Mesendoderm (in vitro differentiated cells): Measurements from ENCODE around the gene PKP3.

Experiments
- DNase-seq: peaks from one replicate; pipeline ENCODE4 v3.0.0; 2013
- H2AK5ac ChIP-seq: 2 replicates; pipeline ENCODE4 v1.6.1; 2013; ENCODE audit warnings: low read length, inconsistent platforms
- H2BK120ac ChIP-seq: 2 replicates; pipeline ENCODE4 v1.6.1; 2013; ENCODE audit warnings: low read depth, mild to moderate bottlenecking, low read length, moderate library complexity, mixed read lengths
- H2BK15ac ChIP-seq: replicated peaks from 2 replicates; pipeline ENCODE4 v1.6.1; 2013; ENCODE audit warnings: low read depth, mild to moderate bottlenecking, moderate library complexity
- H2BK5ac ChIP-seq: 2 replicates; pipeline ENCODE4 v1.6.1; 2013; ENCODE audit warnings: low read length, inconsistent platforms
- H3K18ac ChIP-seq: 2 replicates; pipeline ENCODE4 v1.6.1; 2013; ENCODE audit warnings: mild to moderate bottlenecking, low read length, mixed read lengths
- H3K23ac ChIP-seq: one replicate; pipeline ENCODE4 v1.6.1; 2013; ENCODE audit warnings: low read length
- H3K27ac ChIP-seq: 2 replicates; pipeline ENCODE4 v1.5.1; 2013; ENCODE audit warnings: low read depth, mild to moderate bottlenecking, inconsistent platforms, low read length, moderate library complexity
- H3K27me3 ChIP-seq: 2 replicates; pipeline ENCODE4 v1.6.1; 2013; ENCODE audit warnings: low read length, control low read depth, mild to moderate bottlenecking, inconsistent platforms; ENCODE audit not compliant: insufficient read depth, poor library complexity
- H3K36me3 ChIP-seq: 2 replicates; pipeline ENCODE4 v1.6.1; 2013; ENCODE audit warnings: low read length, inconsistent platforms; ENCODE audit not compliant: control insufficient read depth, insufficient read depth
- H3K4ac ChIP-seq: one replicate; pipeline ENCODE4 v1.6.1; 2013; ENCODE audit warnings: low read depth, mild to moderate bottlenecking, low read length, moderate library complexity
- H3K4me1 ChIP-seq: 2 replicates; pipeline ENCODE4 v1.6.1; 2013; ENCODE audit warnings: low read depth, low read length, inconsistent platforms; ENCODE audit not compliant: control insufficient read depth
- H3K4me2 ChIP-seq: 2 replicates; pipeline ENCODE4 v1.6.1; 2013; ENCODE audit warnings: low read length
- H3K4me3 ChIP-seq: 2 replicates; pipeline ENCODE4 v1.5.1; 2013; ENCODE audit warnings: mild to moderate bottlenecking, low read length
- H3K56ac ChIP-seq: one replicate; pipeline ENCODE4 v1.6.1; 2013; ENCODE audit warnings: low read length
- H3K79me1 ChIP-seq: 2 replicates; pipeline ENCODE4 v1.6.1; 2013; ENCODE audit warnings: low read length, inconsistent platforms
- H3K79me2 ChIP-seq: 2 replicates; pipeline ENCODE4 v1.6.1; 2013; ENCODE audit warnings: mild to moderate bottlenecking, low read length; ENCODE audit not compliant: control insufficient read depth, insufficient read depth
- H3K9ac ChIP-seq: 2 replicates; pipeline ENCODE4 v1.6.1; 2013; ENCODE audit warnings: low read length, inconsistent platforms
- H4K5ac ChIP-seq: one replicate; pipeline ENCODE4 v1.6.1; 2013; ENCODE audit warnings: low read length
- H4K8ac ChIP-seq: one replicate; pipeline ENCODE4 v1.6.1; 2013; ENCODE audit warnings: low read depth, mild to moderate bottlenecking, control low read depth, low read length, moderate library complexity
- WGBS: extraction: QIAGEN DNeasy Blood & Tissue Kit; methylation state at CpG from one replicate; pipeline ENCODE4 v1.1.7; 2013; ENCODE audit warnings: low lambda C conversion rate, missing lambda C conversion rate; ENCODE audit not compliant: insufficient coverage; ENCODE audit errors: extremely low coverage; 5-methylcytosine and 5-hydroxymethylcytosine counted together

The PKP3 gene

GRCh38 chr11:445765-446588 is 52.0 kb downstream of the PKP3 start:
- Histone ChIP-seq H3K27me3 (no peaks in the 10 kb centered on the region), H3K23ac (no peak overlapping the region), H2BK120ac (no peak overlapping the region), H2BK5ac (no peak overlapping the region), H3K4me2 (no peak overlapping the region), H3K79me2 (peaks cover under 1% of the 10 kb centered on the region), H3K4me3 (no peak overlapping the region), H4K8ac (no peak overlapping the region), H4K5ac (no peak overlapping the region), H2AK5ac (no peak overlapping the region), H3K4ac (no peak overlapping the region), H3K56ac (no peak overlapping the region), H3K79me1 (peaks cover 4% of the 10 kb centered on the region), H3K18ac (no peak overlapping the region), H3K27ac (no peak overlapping the region), H3K9ac (no peak overlapping the region), H2BK15ac (no peak overlapping the region), H3K36me3 (no peaks in the 10 kb centered on the region), H3K4me1 (no peaks in the 10 kb centered on the region)
- WGBS: no CpG with 5 or more reads among the region's 20 CpGs
- no peak for DNase-seq

- H3K4ac ChIP-seq: no peak overlapping the region
- no peak overlapping the region for H4K8ac ChIP-seq
- no peak overlapping the region for H4K5ac ChIP-seq
- H2BK5ac ChIP-seq: no peak overlapping the region
- no peak overlapping the region for H3K4me3 ChIP-seq
- no peak overlapping the region for H3K56ac ChIP-seq
- WGBS: no CpG with 5 or more reads among the region's 7 CpGs
- H3K4me2 ChIP-seq: no peak overlapping the region
- H3K4me1 ChIP-seq: no peaks in the 10 kb centered on the region
- H3K27me3 ChIP-seq: no peaks in the 10 kb centered on the region
- H2BK15ac ChIP-seq: no peak overlapping the region
- DNase-seq: no peak
- no peaks in the 10 kb centered on the region for H3K36me3 ChIP-seq
- peaks cover 9% of the 10 kb centered on the region for H3K79me2 ChIP-seq
- no peak overlapping the region for H3K9ac ChIP-seq
- no peak overlapping the region for H3K23ac ChIP-seq
- H2BK120ac ChIP-seq: no peak overlapping the region
- peaks cover 6% of the 10 kb centered on the region for H3K79me1 ChIP-seq
- H3K18ac ChIP-seq: no peak overlapping the region
- H3K27ac ChIP-seq: no peak overlapping the region
- no peak overlapping the region for H2AK5ac ChIP-seq
Observed at GRCh38 chr11:446891-447290, 52.9 kb downstream of the PKP3 start.

- H2BK5ac ChIP-seq: peak overlapping the region; percentile 54
- WGBS: no CpG with 5 or more reads among the region's 55 CpGs
- no peak overlapping the region for H2BK15ac ChIP-seq
- H3K56ac ChIP-seq: peak overlapping the region; percentile 85
- peak overlapping the region; percentile 8 for H3K27ac ChIP-seq
- no peaks in the 10 kb centered on the region for H3K27me3 ChIP-seq
- H3K23ac ChIP-seq: no peak overlapping the region
- no peak overlapping the region for H2AK5ac ChIP-seq
- H3K4me1 ChIP-seq: no peaks in the 10 kb centered on the region
- peaks cover 1% of the 10 kb centered on the region for H3K36me3 ChIP-seq
- peak overlapping the region; percentile 65 for H3K4me3 ChIP-seq
- peaks cover 12% of the 10 kb centered on the region for H3K79me1 ChIP-seq
- H3K4me2 ChIP-seq: peak overlapping the region; percentile 48
- DNase-seq: peak; percentile 94
- peak overlapping the region; percentile 83 for H3K9ac ChIP-seq
- H4K8ac ChIP-seq: no peak overlapping the region
- peak overlapping the region; percentile 65 for H3K4ac ChIP-seq
- H3K18ac ChIP-seq: no peak overlapping the region
- peaks cover 19% of the 10 kb centered on the region for H3K79me2 ChIP-seq
- H4K5ac ChIP-seq: no peak overlapping the region
- H2BK120ac ChIP-seq: no peak overlapping the region
Observed at GRCh38 chr11:447923-448731, 54.1 kb downstream of the PKP3 start.

- H2AK5ac ChIP-seq: peak within 1 kb of the TSS; percentile 92
- peak within 1 kb of the TSS; percentile 76 for H3K4me2 ChIP-seq
- no peak within 1 kb of the TSS for H2BK5ac ChIP-seq
- peak within 1 kb of the TSS; percentile 68 for H3K27ac ChIP-seq
- peak within 1 kb of the TSS; percentile 67 for H3K4me3 ChIP-seq
- H3K18ac ChIP-seq: peak within 1 kb of the TSS; percentile 51
- no CpG with 5 or more reads among the region's 108 CpGs for WGBS
- H2BK120ac ChIP-seq: no peak within 1 kb of the TSS
- H3K23ac ChIP-seq: peak within 1 kb of the TSS; percentile 74
- H3K9ac ChIP-seq: peak within 1 kb of the TSS; percentile 89
- DNase-seq: peak; percentile 99
- H4K5ac ChIP-seq: no peak within 1 kb of the TSS
- peak within 1 kb of the TSS; percentile 94 for H3K56ac ChIP-seq
- no peak within 1 kb of the TSS for H2BK15ac ChIP-seq
- peaks cover 36% of the 10 kb centered on the region for H3K79me2 ChIP-seq
- no peak within 1 kb of the TSS for H4K8ac ChIP-seq
- peak within 1 kb of the TSS; percentile 57 for H3K4ac ChIP-seq
- peaks cover 1% of the 10 kb centered on the region for H3K36me3 ChIP-seq
- H3K4me1 ChIP-seq: no peaks in the 10 kb centered on the region
- H3K27me3 ChIP-seq: no peaks in the 10 kb centered on the region
- H3K79me1 ChIP-seq: peaks cover 22% of the 10 kb centered on the region
Observed at GRCh38 chr11:449889-450808, 56.1 kb downstream of the PKP3 start, which contains the start of gene PTDSS2. Gene PTDSS2, plus strand, starts transcription at chr11:450279. Its CDS starts 177 bp downstream, at chr11:450456.

- Histone ChIP-seq H3K56ac (peak overlapping the region; percentile 93), H3K4ac (no peak overlapping the region), H3K27ac (no peak overlapping the region), H3K23ac (no peak overlapping the region), H3K9ac (peak overlapping the region; percentile 88), H3K36me3 (peaks cover 1% of the 10 kb centered on the region), H3K4me1 (no peaks in the 10 kb centered on the region), H2AK5ac (no peak overlapping the region), H3K4me3 (peak overlapping the region; percentile 67), H3K18ac (no peak overlapping the region), H4K5ac (no peak overlapping the region), H3K4me2 (peak overlapping the region; percentile 76), H2BK120ac (no peak overlapping the region), H2BK5ac (no peak overlapping the region), H3K27me3 (no peaks in the 10 kb centered on the region), H3K79me2 (peaks cover 44% of the 10 kb centered on the region), H2BK15ac (no peak overlapping the region), H4K8ac (no peak overlapping the region), H3K79me1 (peaks cover 26% of the 10 kb centered on the region)
- no CpG with 5 or more reads among the region's 46 CpGs for WGBS
- peak; percentile 84 for DNase-seq
Observed at GRCh38 chr11:450809-451451, 56.9 kb downstream of the PKP3 start.
